GM18867 (cell line): ENCODE results near the gene SLC35A5.
A peak's percentile ranks its signal among the peaks of the same experiment; 100 is the strongest.
"Not testable (repeated sequence)": the region's sequence is repeated elsewhere in the genome, so short reads cannot be mapped to it uniquely, and the experiment has no call there.

Experiments used
- ATAC-seq: cut with Tn5 transposase; IDR thresholded peaks from one replicate; pipeline ENCODE4 v1.9.1; 2021; ENCODE audit warnings: mild to moderate bottlenecking, moderate library complexity; ENCODE audit not compliant: unreplicated experiment

SLC35A5 gene

GRCh38 chr3:112561734-112562529, at the start of gene SLC35A5, which contains the start of gene ATG3:
TSS of gene SLC35A5 (plus strand) at chr3:112562045. CDS start at chr3:112563404, 1,359 bp downstream.
TSS of gene ATG3 (minus strand) at chr3:112561962. CDS start at chr3:112561528, 434 bp downstream.
- ATAC-seq, result peak; percentile 76

GRCh38 chr3:112512320-112512719, 49.5 kb upstream of the SLC35A5 start:
- no peak for ATAC-seq

- ATAC-seq, result peak; percentile 100
Measured at GRCh38 chr3:112514527-112515128, 47.2 kb upstream of the SLC35A5 start.

- ATAC-seq, result not testable (repeated sequence)
Measured at GRCh38 chr3:112518970-112519369, 42.9 kb upstream of the SLC35A5 start.

GRCh38 chr3:112519424-112520001, 42.3 kb upstream of the SLC35A5 start:
- peak; percentile 47 for ATAC-seq

- ATAC-seq, result not testable (repeated sequence)
Measured at GRCh38 chr3:112524127-112524526, 37.7 kb upstream of the SLC35A5 start.

- no peak for ATAC-seq
Measured at GRCh38 chr3:112530573-112530972, 31.3 kb upstream of the SLC35A5 start.

GRCh38 chr3:112531358-112531781, 30.5 kb upstream of the SLC35A5 start:
- ATAC-seq, result no peak

- ATAC-seq, result peak; percentile 90
Measured at GRCh38 chr3:112539825-112540650, 21.8 kb upstream of the SLC35A5 start.

- no peak for ATAC-seq
Measured at GRCh38 chr3:112546216-112546759, 15.6 kb upstream of the SLC35A5 start.

- no peak for ATAC-seq
Measured at GRCh38 chr3:112550859-112551258, 11.0 kb upstream of the SLC35A5 start.

- ATAC-seq, result no peak
Measured at GRCh38 chr3:112555535-112556170, 6.2 kb upstream of the SLC35A5 start.

- ATAC-seq, result no peak
Measured at GRCh38 chr3:112557976-112558375, 3.9 kb upstream of the SLC35A5 start.

GRCh38 chr3:112560307-112560706, 1.5 kb upstream of the SLC35A5 start:
- ATAC-seq, result no peak

- peak; percentile 26 for ATAC-seq
Measured at GRCh38 chr3:112560721-112561483, 943 bp upstream of the SLC35A5 start.

- ATAC-seq, result peak; percentile 53
Measured at GRCh38 chr3:112561484-112561733, 436 bp upstream of the SLC35A5 start.

- not testable (repeated sequence) for ATAC-seq
Measured at GRCh38 chr3:112564247-112564939, 2.5 kb downstream of the SLC35A5 start.

GRCh38 chr3:112564940-112565305, 3.1 kb downstream of the SLC35A5 start:
- ATAC-seq, result no peak

GRCh38 chr3:112568642-112569041, 6.8 kb downstream of the SLC35A5 start:
- no peak for ATAC-seq
